ENCODE data around the gene PLCL2.
A peak's percentile ranks its signal among the peaks of the same experiment; 100 is the strongest.

Gene PLCL2

GRCh38 chr3:17032407-17033034 is 147.8 kb downstream of the PLCL2 start:
- Histone ChIP-seq H3K27me3 (replicated peaks; ENCODE audit: control insufficient read depth, insufficient read depth, low read length) (no peaks in the 10 kb centered on the region), H3K4me3 (replicated peaks; ENCODE audit: low read depth, low read length) (no peak overlapping the region), H3K36me3 (ENCODE audit: control insufficient read depth, insufficient read depth, low read length) (no peaks in the 10 kb centered on the region; the same call in 1 of the 2 replicates)
- no peak for DNase-seq (ENCODE audit: extremely low read depth, insufficient read length)
- peak; percentile 60 for TF ChIP-seq CTCF (IDR thresholded peaks at IDR 0.05; ENCODE audit: insufficient read depth, low read length, poor library complexity, severe bottlenecking)

DNA sequence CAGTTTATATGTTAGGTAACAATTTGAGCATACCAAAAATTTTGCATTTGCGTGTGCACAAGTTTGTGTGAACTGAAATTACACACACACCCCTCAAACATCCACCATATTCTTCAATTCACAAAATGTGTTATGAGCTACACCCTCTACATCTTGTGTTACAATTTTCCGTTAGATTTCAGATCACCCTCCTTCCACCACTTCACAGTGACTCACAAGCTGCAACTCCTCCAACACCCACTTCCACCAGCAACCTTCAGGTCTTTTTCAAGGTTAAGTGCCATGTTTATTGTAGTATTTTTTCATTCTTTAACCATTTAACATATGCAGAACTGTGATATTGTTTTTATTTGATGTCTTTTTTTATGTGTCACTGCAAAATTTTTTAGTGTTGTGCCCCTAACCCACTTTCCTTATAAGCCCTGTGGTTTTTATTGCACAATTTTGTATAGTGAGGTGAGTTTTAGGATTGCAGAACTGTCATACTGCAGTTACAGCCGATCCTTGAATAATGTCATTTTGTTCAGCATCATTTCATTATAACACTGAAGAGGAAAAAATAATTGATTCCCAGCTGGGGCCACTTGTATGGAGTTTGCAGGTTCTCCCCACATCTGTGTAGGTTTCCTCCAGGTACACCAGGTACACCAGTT is 148.9 kb downstream of the PLCL2 start:
- no peak overlapping the region for H3K4me3 ChIP-seq (replicated peaks; ENCODE audit: low read depth, low read length)
- H3K27me3 ChIP-seq (replicated peaks; ENCODE audit: control insufficient read depth, insufficient read depth, low read length) = no peaks in the 10 kb centered on the region
- TF ChIP-seq CTCF (IDR thresholded peaks at IDR 0.05; ENCODE audit: insufficient read depth, low read length, poor library complexity, severe bottlenecking) = no peak
- DNase-seq (ENCODE audit: extremely low read depth, insufficient read length) = no peak
- no peaks in the 10 kb centered on the region; the same call in 1 of the 2 replicates for H3K36me3 ChIP-seq (ENCODE audit: control insufficient read depth, insufficient read depth, low read length)

DNA sequence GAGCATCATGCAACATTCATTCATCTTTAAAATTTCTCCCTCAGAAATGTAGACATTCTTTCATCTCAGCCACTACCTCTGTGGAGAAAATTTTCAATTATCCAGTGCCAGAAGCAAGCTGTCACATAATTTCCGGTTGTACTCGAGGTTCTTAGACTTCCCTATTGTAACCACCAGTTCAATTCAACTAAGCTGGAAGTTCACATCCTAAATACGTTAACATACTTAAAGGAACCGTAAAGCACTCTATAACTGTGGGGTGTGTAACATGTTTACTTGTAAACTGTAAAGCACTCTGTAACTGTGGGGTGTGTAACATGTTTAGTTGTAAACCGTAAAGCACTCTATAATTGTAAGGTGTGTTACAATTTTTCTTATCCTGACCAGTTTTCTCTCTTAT is 150.3 kb downstream of the PLCL2 start:
- no peak for TF ChIP-seq CTCF (IDR thresholded peaks at IDR 0.05; ENCODE audit: insufficient read depth, low read length, poor library complexity, severe bottlenecking)
- no peak for DNase-seq (ENCODE audit: extremely low read depth, insufficient read length)
- Histone ChIP-seq H3K36me3 (ENCODE audit: control insufficient read depth, insufficient read depth, low read length) (no peaks in the 10 kb centered on the region; the same call in 1 of the 2 replicates), H3K27me3 (replicated peaks; ENCODE audit: control insufficient read depth, insufficient read depth, low read length) (no peaks in the 10 kb centered on the region), H3K4me3 (replicated peaks; ENCODE audit: low read depth, low read length) (no peak overlapping the region)

- no peaks in the 10 kb centered on the region; the same call in 1 of the 2 replicates for H3K36me3 ChIP-seq (ENCODE audit: control insufficient read depth, insufficient read depth, low read length)
- no peaks in the 10 kb centered on the region for H3K27me3 ChIP-seq (replicated peaks; ENCODE audit: control insufficient read depth, insufficient read depth, low read length)
- H3K4me3 ChIP-seq (replicated peaks; ENCODE audit: low read depth, low read length) = no peak overlapping the region
- DNase-seq (ENCODE audit: extremely low read depth, insufficient read length) = no peak
- TF ChIP-seq CTCF (IDR thresholded peaks at IDR 0.05; ENCODE audit: insufficient read depth, low read length, poor library complexity, severe bottlenecking) = no peak
Measured at GRCh38 chr3:17035966-17036365, 151.2 kb downstream of the PLCL2 start.

GRCh38 chr3:17038141-17038540 is 153.4 kb downstream of the PLCL2 start:
- Histone ChIP-seq H3K36me3 (ENCODE audit: control insufficient read depth, insufficient read depth, low read length) (no peaks in the 10 kb centered on the region; the same call in 1 of the 2 replicates), H3K27me3 (replicated peaks; ENCODE audit: control insufficient read depth, insufficient read depth, low read length) (no peaks in the 10 kb centered on the region), H3K4me3 (replicated peaks; ENCODE audit: low read depth, low read length) (no peak overlapping the region)
- no peak for DNase-seq (ENCODE audit: extremely low read depth, insufficient read length)
- TF ChIP-seq CTCF (IDR thresholded peaks at IDR 0.05; ENCODE audit: insufficient read depth, low read length, poor library complexity, severe bottlenecking) = no peak

All from GM06990 (cell line).